Glutamatergic neuron (in vitro differentiated cells): Measurements from ENCODE around the gene OR4D1. TPM values are rescaled to one million over a fixed set of nuclear protein-coding genes. Genes with fewer than 3 reads are reported as not detected.

Experiments
- DNase-seq: peaks from one replicate; pipeline ENCODE4 v3.0.0; 2022
- H3K27ac Mint-ChIP-seq: one replicate; pipeline ENCODE4 v1.8.0; 2020; ENCODE audit warnings: mild to moderate bottlenecking, mixed read lengths, inconsistent platforms; ENCODE audit not compliant: unreplicated experiment
- H3K27me3 Mint-ChIP-seq: one replicate; pipeline ENCODE4 v1.8.0; 2020; ENCODE audit warnings: mild to moderate bottlenecking, moderate library complexity, mixed read lengths, inconsistent platforms; ENCODE audit not compliant: unreplicated experiment
- H3K36me3 Mint-ChIP-seq: one replicate; pipeline ENCODE4 v1.8.0; 2020; ENCODE audit warnings: mild to moderate bottlenecking, mixed read lengths, inconsistent platforms; ENCODE audit not compliant: unreplicated experiment
- H3K4me1 Mint-ChIP-seq: one replicate; pipeline ENCODE4 v1.8.0; 2020; ENCODE audit warnings: mild to moderate bottlenecking, low read depth, mixed read lengths, inconsistent platforms; ENCODE audit not compliant: unreplicated experiment
- H3K4me3 Mint-ChIP-seq: one replicate; pipeline ENCODE4 v1.8.0; 2020; ENCODE audit warnings: mild to moderate bottlenecking, mixed read lengths, inconsistent platforms; ENCODE audit not compliant: unreplicated experiment
- H3K9me3 Mint-ChIP-seq: one replicate; pipeline ENCODE4 v1.8.0; 2020; ENCODE audit warnings: mild to moderate bottlenecking, moderate library complexity, mixed read lengths, inconsistent platforms; ENCODE audit not compliant: unreplicated experiment
- total RNA-seq: library from RNA; stranded (reverse); fragmentation: NEBNext Ultra II Directional; extraction: Animal tissue kit (Norgen Biotek cat#: 25700); gene quantifications from one replicate; pipeline ENCODE4 v1.2.1, GENCODE V29; 2021; ENCODE audit not compliant: unreplicated experiment
- TF ChIP-seq, protein P1 (sequence below): fragments of 200-600 bp; sonication (generic); IDR thresholded peaks from one replicate; pipeline ENCODE4 v1.5.0; 2021; ENCODE audit not compliant: partially characterized antibody, unreplicated experiment

OR4D1 gene
- total RNA-seq, 1 donor from 2014 or later: not detected

DNA sequence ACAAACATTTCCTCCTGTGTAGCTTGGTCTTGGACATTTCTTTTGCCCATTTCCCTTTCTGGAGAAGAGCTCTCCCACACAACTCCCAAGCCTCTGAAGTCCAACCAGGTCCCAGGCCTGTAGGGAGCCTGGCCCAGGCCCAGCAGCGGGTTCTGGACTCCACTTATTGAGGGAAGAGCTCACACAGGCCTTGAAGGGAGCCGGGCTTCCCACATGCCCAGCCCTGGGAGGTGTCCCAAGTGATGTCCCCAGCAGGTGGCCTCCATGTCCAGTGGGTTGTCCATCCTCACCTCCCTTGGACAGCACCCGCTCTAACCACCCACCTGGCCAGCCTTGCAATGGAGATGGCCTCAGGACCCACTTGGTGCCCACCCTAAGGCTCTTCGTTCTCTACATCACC lies 38.4 kb downstream of the OR4D1 start:
- Mint-ChIP-seq H3K27me3 (peaks cover 5% of the 10 kb centered on the region), H3K4me3 (no peak overlapping the region), H3K27ac (no peak overlapping the region), H3K9me3 (peaks cover 6% of the 10 kb centered on the region), H3K36me3 (no peaks in the 10 kb centered on the region), H3K4me1 (no peaks in the 10 kb centered on the region)
- TF ChIP-seq, protein P1, sequence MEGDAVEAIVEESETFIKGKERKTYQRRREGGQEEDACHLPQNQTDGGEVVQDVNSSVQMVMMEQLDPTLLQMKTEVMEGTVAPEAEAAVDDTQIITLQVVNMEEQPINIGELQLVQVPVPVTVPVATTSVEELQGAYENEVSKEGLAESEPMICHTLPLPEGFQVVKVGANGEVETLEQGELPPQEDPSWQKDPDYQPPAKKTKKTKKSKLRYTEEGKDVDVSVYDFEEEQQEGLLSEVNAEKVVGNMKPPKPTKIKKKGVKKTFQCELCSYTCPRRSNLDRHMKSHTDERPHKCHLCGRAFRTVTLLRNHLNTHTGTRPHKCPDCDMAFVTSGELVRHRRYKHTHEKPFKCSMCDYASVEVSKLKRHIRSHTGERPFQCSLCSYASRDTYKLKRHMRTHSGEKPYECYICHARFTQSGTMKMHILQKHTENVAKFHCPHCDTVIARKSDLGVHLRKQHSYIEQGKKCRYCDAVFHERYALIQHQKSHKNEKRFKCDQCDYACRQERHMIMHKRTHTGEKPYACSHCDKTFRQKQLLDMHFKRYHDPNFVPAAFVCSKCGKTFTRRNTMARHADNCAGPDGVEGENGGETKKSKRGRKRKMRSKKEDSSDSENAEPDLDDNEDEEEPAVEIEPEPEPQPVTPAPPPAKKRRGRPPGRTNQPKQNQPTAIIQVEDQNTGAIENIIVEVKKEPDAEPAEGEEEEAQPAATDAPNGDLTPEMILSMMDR: no peak
- DNase-seq: no peak

DNA sequence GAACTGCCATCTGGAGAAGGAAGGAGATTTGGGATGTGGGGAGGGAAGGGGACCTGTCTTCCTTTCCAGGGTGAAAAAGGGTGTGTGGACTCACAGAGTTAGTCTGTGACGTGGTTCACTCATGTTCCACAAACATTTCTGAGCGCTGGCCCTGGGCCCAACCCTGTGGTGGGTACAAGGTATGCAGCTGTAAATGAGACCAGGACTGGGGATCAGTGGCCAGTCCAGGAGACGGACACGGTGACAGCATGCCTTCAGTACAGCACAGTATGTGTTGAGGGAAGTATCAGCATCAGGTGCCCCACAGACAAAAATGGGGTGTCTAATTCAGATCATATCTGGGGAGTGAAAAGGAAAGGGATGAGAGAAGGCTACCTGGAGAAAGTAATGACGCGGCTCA lies 38.9 kb downstream of the OR4D1 start:
- Mint-ChIP-seq H3K27ac (no peak overlapping the region), H3K4me1 (no peaks in the 10 kb centered on the region), H3K27me3 (peaks cover 5% of the 10 kb centered on the region), H3K36me3 (no peaks in the 10 kb centered on the region), H3K9me3 (peaks cover 6% of the 10 kb centered on the region), H3K4me3 (no peak overlapping the region)
- TF ChIP-seq, protein P1: no peak
- no peak for DNase-seq

DNA sequence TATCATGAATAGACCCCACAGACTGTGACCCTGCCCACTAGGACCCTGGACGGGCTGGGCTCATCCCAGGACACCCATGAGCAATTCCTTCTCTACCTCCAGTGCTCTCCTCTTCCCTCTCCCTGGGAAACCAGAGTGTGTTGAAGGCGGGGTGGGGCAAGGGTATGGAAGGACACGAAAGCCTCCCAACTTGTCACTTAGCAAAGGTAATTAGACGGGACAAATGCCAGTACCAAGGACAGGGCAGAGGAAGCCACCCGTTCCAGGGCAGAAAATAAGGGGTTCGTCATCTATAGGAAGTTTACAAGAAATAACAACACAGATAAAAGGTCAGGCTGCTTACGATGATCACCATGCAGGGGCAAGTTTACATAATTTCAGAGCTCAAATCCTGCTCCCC lies 39.5 kb downstream of the OR4D1 start:
- TF ChIP-seq, protein P1: no peak
- H3K27ac Mint-ChIP-seq: no peak overlapping the region
- H3K4me3 Mint-ChIP-seq: no peak overlapping the region
- H3K9me3 Mint-ChIP-seq: peaks cover 7% of the 10 kb centered on the region
- peaks cover 5% of the 10 kb centered on the region for H3K27me3 Mint-ChIP-seq
- no peaks in the 10 kb centered on the region for H3K4me1 Mint-ChIP-seq
- no peak for DNase-seq
- no peaks in the 10 kb centered on the region for H3K36me3 Mint-ChIP-seq

DNA sequence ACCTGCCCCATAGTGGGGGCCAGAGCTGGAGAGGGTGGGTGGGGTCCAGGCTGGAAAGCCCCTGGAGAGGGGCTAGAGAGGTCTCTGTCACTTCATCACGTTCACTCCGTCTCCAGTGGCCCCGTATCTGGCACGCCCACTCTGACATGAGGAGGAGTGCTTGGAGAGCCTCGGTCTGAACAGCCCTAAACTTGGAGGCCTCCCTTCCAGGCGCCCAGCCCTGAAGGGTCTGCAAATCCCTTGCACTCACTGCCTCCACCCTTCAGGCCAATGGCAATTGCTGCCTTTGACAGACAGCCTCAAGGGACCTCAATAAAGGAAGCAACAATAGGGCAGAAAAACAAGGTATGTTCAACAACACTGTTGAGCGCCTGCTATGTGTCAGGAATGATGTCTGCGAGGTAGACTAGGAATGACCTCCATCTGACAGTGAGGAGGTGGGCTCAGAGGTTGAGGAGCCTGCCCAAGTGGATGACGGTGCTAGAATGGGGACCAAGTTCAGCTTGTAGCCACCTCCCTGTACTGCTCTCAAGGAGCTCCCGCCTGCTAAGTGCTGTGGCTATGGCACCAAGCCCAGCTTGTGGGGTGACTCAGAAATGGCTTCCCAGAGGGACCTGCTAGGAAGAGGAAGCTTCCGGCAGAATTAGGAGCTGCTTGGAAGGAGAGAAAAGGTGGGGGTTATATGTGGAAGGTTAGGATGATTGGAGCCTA lies 41.4 kb downstream of the OR4D1 start:
- no peak for DNase-seq
- no peaks in the 10 kb centered on the region for H3K36me3 Mint-ChIP-seq
- peaks cover 12% of the 10 kb centered on the region for H3K9me3 Mint-ChIP-seq
- no peak overlapping the region for H3K27ac Mint-ChIP-seq
- H3K4me3 Mint-ChIP-seq: no peak overlapping the region
- no peaks in the 10 kb centered on the region for H3K4me1 Mint-ChIP-seq
- peaks cover 10% of the 10 kb centered on the region for H3K27me3 Mint-ChIP-seq
- TF ChIP-seq, protein P1: no peak

DNA sequence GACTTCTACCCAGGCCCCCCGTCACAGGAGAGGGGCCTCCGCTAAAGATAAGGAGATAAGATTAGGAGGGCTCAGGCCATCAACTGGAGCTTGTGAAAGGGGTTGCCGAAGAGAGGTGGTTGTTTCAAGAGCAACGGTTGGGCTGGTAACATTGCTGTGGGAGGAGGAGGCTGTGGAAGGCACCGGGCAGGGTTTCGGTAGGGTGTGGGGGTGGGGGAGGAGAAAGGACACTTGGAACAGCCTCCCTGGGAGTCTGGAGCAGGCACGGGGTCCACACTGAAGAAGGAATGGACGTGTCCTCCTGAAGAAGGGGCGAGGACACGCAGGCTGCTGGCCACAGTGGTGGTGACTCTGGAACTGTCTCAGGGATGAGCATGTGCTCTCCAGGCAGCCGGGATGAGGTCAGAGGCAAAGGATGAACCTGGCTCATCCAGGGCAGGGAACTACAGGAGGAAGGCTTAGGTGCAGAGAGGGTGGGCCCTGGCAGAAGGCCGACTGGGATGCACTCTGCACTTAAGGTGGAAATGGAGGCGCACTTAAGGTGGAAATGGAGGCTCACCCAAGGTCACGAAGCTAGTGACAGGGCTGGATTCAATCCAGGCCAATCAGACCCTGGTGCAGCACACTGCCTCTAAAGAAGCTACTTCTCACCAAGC lies 43.2 kb downstream of the OR4D1 start:
- no peaks in the 10 kb centered on the region for H3K36me3 Mint-ChIP-seq
- DNase-seq: no peak
- H3K4me3 Mint-ChIP-seq: no peak overlapping the region
- TF ChIP-seq, protein P1: no peak
- H3K27ac Mint-ChIP-seq: no peak overlapping the region
- H3K27me3 Mint-ChIP-seq: peaks cover 8% of the 10 kb centered on the region
- no peaks in the 10 kb centered on the region for H3K4me1 Mint-ChIP-seq
- peaks cover 12% of the 10 kb centered on the region for H3K9me3 Mint-ChIP-seq
